NCI-H2196 (cell line): ENCODE measurements around the gene ORC1.

Experiments
- DNase-seq: peaks from one replicate; lab custom pipeline; 2025; ENCODE audit not compliant: unreplicated experiment; lab: John Stamatoyannopoulos, UW

The ORC1 gene

DNA sequence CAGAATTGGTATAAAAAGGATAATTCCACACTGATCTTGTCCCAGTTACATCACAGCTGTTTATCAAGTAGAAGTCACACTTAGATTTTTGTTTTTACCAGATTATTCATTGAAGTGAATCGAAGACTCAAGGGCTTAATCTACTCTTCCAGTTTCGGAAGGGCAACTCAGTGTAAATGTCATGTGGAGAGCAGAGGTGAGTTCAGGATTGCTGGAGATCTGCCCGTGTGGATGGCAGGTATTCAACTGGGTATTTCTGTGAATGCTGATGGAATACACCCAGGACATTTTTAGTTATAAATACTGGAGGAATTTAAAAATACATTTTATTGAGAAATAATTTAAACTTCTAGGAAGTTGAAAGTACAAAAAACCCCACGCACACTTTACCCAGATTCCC, 57.6 kb downstream of the ORC1 start:
- DNase-seq: no peak

GRCh38 chr1:52345252-52345651, 59.0 kb downstream of the ORC1 start:
- DNase-seq: no peak

- no peak for DNase-seq
Observed at GRCh38 chr1:52343979-52344378, 60.2 kb downstream of the ORC1 start.

DNA sequence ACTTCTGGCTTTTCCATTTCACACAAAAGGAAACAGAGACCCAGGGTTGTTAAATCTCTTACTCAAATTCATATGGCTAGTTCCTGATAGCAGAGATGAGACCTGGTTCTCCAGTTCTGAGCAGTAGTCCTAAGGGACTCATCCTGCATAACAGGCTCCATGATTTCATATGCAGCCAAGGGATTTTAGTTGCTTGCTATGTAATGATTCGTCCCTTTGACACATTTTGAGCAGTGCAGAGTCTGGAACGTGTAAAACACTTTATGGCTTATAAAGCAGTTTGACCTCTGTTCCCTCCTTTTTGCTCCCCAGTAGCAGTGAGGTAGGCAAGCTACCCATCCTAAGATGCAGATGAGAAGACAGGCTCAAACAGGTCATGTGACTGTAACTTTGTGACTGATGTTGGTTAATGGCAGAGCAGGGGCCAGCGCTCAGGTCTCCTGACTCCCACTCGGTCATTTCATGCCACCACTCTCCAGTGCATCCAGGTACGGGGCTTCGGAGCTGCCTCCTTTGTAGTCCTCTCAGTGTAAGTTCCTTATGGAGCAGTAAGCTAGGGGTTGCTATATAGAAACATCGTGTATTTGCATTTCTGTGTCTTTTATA, 62.5 kb downstream of the ORC1 start:
- no peak for DNase-seq

GRCh38 chr1:52337439-52337838, 66.8 kb downstream of the ORC1 start:
- DNase-seq: no peak

GRCh38 chr1:52334906-52335528, 69.2 kb downstream of the ORC1 start:
- no peak for DNase-seq

- no peak for DNase-seq
Observed at GRCh38 chr1:52332411-52332810, 71.8 kb downstream of the ORC1 start.

- no peak for DNase-seq
Observed at GRCh38 chr1:52328615-52329014, 75.6 kb downstream of the ORC1 start.

- no peak for DNase-seq
Observed at GRCh38 chr1:52325786-52326185, 78.4 kb downstream of the ORC1 start.

DNA sequence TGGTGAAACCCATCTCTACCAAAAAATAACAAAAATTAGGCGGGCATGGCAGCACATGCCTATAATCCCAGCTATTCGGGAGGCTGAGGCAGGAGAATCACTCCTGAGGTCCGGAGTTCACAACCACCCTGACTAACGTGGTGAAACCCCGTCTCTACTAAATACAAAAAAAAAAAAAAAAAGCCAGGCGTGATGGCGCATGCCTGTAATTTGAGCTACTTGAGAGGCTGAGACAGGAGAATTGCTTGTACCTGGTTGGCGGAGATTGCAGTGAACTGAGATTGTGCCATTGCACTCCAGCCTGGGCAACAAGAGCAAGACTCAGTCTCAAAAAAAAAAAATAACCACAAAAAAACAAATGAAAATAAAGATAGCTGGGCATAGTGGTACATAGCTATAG, 80.5 kb downstream of the ORC1 start:
- no peak for DNase-seq
